Measurements from ENCODE around the gene RDM1. TPM values are rescaled to one million over a fixed set of nuclear protein-coding genes. Genes with fewer than 3 reads are reported as not detected.

The RDM1 gene
- total RNA-seq, 1 experiment from 2014 or later, result 12.9 TPM

- Histone ChIP-seq H3K4me3 (ENCODE audit: low read depth, low read length) (no peak overlapping the region), H3K9me3 (no peaks in the 10 kb centered on the region), H3K36me3 (ENCODE audit: control insufficient read depth, insufficient read depth, low read length) (no peaks in the 10 kb centered on the region), H3K27me3 (replicated peaks; ENCODE audit: control insufficient read depth, insufficient read depth, low read length) (no peaks in the 10 kb centered on the region), H3K4me1 (peaks cover 5% of the 10 kb centered on the region; the same call in 1 of the 2 replicates)
- Mint-ChIP-seq H3K36me3 (ENCODE audit: insufficient read depth, unreplicated experiment) (no peaks in the 10 kb centered on the region), H3K4me3 (ENCODE audit: unreplicated experiment) (no peak overlapping the region), H3K9me3 (ENCODE audit: unreplicated experiment) (no peaks in the 10 kb centered on the region), H3K4me1 (ENCODE audit: low read depth, unreplicated experiment) (no peaks in the 10 kb centered on the region), H3K27me3 (ENCODE audit: insufficient read depth, unreplicated experiment) (no peaks in the 10 kb centered on the region), H3K27ac (ENCODE audit: unreplicated experiment) (no peak overlapping the region)
- intact Hi-C loops (cut with micrococcal nuclease; ENCODE audit: unreplicated experiment), result no loop called here
- no peak for DNase-seq
- BruUV-seq (replicated peaks), result no TSS peak
- CTCF ChIA-PET, result no interaction called here
- POLR2A ChIA-PET, result no interaction called here
- TF ChIP-seq, protein P1, sequence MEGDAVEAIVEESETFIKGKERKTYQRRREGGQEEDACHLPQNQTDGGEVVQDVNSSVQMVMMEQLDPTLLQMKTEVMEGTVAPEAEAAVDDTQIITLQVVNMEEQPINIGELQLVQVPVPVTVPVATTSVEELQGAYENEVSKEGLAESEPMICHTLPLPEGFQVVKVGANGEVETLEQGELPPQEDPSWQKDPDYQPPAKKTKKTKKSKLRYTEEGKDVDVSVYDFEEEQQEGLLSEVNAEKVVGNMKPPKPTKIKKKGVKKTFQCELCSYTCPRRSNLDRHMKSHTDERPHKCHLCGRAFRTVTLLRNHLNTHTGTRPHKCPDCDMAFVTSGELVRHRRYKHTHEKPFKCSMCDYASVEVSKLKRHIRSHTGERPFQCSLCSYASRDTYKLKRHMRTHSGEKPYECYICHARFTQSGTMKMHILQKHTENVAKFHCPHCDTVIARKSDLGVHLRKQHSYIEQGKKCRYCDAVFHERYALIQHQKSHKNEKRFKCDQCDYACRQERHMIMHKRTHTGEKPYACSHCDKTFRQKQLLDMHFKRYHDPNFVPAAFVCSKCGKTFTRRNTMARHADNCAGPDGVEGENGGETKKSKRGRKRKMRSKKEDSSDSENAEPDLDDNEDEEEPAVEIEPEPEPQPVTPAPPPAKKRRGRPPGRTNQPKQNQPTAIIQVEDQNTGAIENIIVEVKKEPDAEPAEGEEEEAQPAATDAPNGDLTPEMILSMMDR (IDR thresholded peaks at IDR 0.05; ENCODE audit: insufficient read depth in 1 of 2, low read depth in 1 of 2, low read length in 1 of 2, severe bottlenecking in 1 of 2, unreplicated experiment in 1 of 2), result no peak
Observed at GRCh38 chr17:35877345-35878029, 53.1 kb downstream of the RDM1 start.

DNA sequence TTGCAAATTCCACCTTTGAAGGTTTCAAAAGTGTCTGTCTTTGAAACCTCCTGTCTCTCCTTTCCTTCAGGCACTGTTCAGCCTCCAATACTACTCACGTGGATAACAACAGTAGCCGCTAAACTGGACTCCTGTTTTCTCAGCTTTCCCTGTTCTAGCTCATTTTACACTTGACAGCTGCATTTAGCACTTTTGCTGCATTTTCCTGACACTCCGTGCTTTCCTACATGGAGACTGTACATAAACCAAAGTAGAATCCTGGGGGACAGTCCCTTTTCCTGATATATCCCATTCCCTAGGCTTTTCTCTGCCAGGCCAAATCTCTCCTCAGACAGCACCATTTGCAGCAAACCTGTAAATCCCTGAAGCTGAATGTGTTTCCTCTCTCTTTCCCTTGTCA, 54.0 kb downstream of the RDM1 start:
- no peaks in the 10 kb centered on the region for H3K36me3 Mint-ChIP-seq (ENCODE audit: insufficient read depth, unreplicated experiment)
- intact Hi-C loops (cut with micrococcal nuclease; ENCODE audit: unreplicated experiment), result no loop called here

DNA sequence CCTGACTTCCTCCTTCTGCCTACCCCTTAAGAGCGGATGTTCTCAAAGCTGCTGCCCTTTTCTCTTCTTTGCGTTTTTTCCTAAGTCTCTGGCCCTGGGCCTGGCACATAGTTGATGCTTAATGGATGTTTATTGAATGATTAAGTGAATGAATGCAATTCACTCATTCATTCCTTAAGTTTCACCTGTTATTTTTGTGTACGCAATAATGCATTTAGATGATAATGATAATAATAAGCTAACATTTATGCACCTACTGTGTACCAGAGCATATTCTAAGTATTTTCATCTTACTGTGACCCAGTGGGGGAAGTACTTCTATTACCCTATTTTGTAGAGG, 54.8 kb downstream of the RDM1 start:
- Mint-ChIP-seq H3K4me1 (ENCODE audit: low read depth, unreplicated experiment) (no peaks in the 10 kb centered on the region), H3K27ac (ENCODE audit: unreplicated experiment) (no peak overlapping the region), H3K9me3 (ENCODE audit: unreplicated experiment) (no peaks in the 10 kb centered on the region), H3K4me3 (ENCODE audit: unreplicated experiment) (no peak overlapping the region), H3K36me3 (ENCODE audit: insufficient read depth, unreplicated experiment) (no peaks in the 10 kb centered on the region), H3K27me3 (ENCODE audit: insufficient read depth, unreplicated experiment) (no peaks in the 10 kb centered on the region)
- CTCF ChIA-PET, result no interaction called here
- intact Hi-C loops (cut with micrococcal nuclease; ENCODE audit: unreplicated experiment), result no loop called here
- no TSS peak for BruUV-seq (replicated peaks)
- H3K4me1 ChIP-seq, result peaks cover 5% of the 10 kb centered on the region; the same call in 1 of the 2 replicates
- no peaks in the 10 kb centered on the region for H3K36me3 ChIP-seq (ENCODE audit: control insufficient read depth, insufficient read depth, low read length)
- POLR2A ChIA-PET, result no interaction called here
- TF ChIP-seq, protein P1 (IDR thresholded peaks at IDR 0.05; ENCODE audit: insufficient read depth in 1 of 2, low read depth in 1 of 2, low read length in 1 of 2, severe bottlenecking in 1 of 2, unreplicated experiment in 1 of 2), result no peak
- no peaks in the 10 kb centered on the region for H3K27me3 ChIP-seq (replicated peaks; ENCODE audit: control insufficient read depth, insufficient read depth, low read length)
- no peaks in the 10 kb centered on the region for H3K9me3 ChIP-seq
- DNase-seq, result no peak
- no peak overlapping the region for H3K4me3 ChIP-seq (ENCODE audit: low read depth, low read length)

More for the DNA sequence above, 54.0 kb downstream of the RDM1 start:
- CTCF ChIA-PET, result no interaction called here
- Mint-ChIP-seq H3K4me1 (ENCODE audit: low read depth, unreplicated experiment) (no peaks in the 10 kb centered on the region), H3K4me3 (ENCODE audit: unreplicated experiment) (no peak overlapping the region), H3K27ac (ENCODE audit: unreplicated experiment) (no peak overlapping the region), H3K9me3 (ENCODE audit: unreplicated experiment) (no peaks in the 10 kb centered on the region), H3K27me3 (ENCODE audit: insufficient read depth, unreplicated experiment) (no peaks in the 10 kb centered on the region)
- H3K9me3 ChIP-seq, result no peaks in the 10 kb centered on the region
- no peak overlapping the region for H3K4me3 ChIP-seq (ENCODE audit: low read depth, low read length)
- H3K4me1 ChIP-seq, result peaks cover 5% of the 10 kb centered on the region; the same call in 1 of the 2 replicates
- no peaks in the 10 kb centered on the region for H3K36me3 ChIP-seq (ENCODE audit: control insufficient read depth, insufficient read depth, low read length)
- TF ChIP-seq, protein P1 (IDR thresholded peaks at IDR 0.05; ENCODE audit: insufficient read depth in 1 of 2, low read depth in 1 of 2, low read length in 1 of 2, severe bottlenecking in 1 of 2, unreplicated experiment in 1 of 2), result no peak
- POLR2A ChIA-PET, result no interaction called here
- BruUV-seq (replicated peaks), result no TSS peak
- no peaks in the 10 kb centered on the region for H3K27me3 ChIP-seq (replicated peaks; ENCODE audit: control insufficient read depth, insufficient read depth, low read length)
- no peak for DNase-seq
